Activated naive CD8-positive, alpha-beta T cell treated with anti-CD3 and anti-CD28 coated beads for 36 hours (primary cell): ENCODE measurements around the gene EZH2. TPM values are rescaled to one million over a fixed set of nuclear protein-coding genes. Genes with fewer than 3 reads are reported as not detected.
A peak's percentile ranks its signal among the peaks of the same experiment; 100 is the strongest.

ENCODE experiments used
- DNase-seq: peaks from one replicate; pipeline ENCODE4 v3.0.0; 2021
- H3K27ac Mint-ChIP-seq: one replicate; pipeline ENCODE4 v1.8.0; 2022; ENCODE audit warnings: mild to moderate bottlenecking, moderate library complexity, mixed read lengths
- H3K27me3 Mint-ChIP-seq: one replicate; pipeline ENCODE4 v1.8.0; 2022; ENCODE audit warnings: mild to moderate bottlenecking, mixed read lengths
- H3K36me3 Mint-ChIP-seq: one replicate; pipeline ENCODE4 v1.8.0; 2021; ENCODE audit warnings: mild to moderate bottlenecking, mixed read lengths
- H3K4me1 Mint-ChIP-seq: one replicate; pipeline ENCODE4 v1.8.0; 2021; ENCODE audit warnings: mixed read lengths
- H3K4me3 Mint-ChIP-seq: one replicate; pipeline ENCODE4 v1.8.0; 2022; ENCODE audit warnings: mild to moderate bottlenecking, moderate library complexity, mixed read lengths
- H3K9me3 Mint-ChIP-seq: one replicate; pipeline ENCODE4 v1.8.0; 2022; ENCODE audit warnings: mixed read lengths
- total RNA-seq, 2 experiments: library from RNA; stranded (reverse); gene quantifications; one replicate each; pipeline ENCODE4 v1.2.3, GENCODE V29; 2021

Gene EZH2
- total RNA-seq, 2 experiments from 2014 or later, result 109 to 111 TPM

DNA sequence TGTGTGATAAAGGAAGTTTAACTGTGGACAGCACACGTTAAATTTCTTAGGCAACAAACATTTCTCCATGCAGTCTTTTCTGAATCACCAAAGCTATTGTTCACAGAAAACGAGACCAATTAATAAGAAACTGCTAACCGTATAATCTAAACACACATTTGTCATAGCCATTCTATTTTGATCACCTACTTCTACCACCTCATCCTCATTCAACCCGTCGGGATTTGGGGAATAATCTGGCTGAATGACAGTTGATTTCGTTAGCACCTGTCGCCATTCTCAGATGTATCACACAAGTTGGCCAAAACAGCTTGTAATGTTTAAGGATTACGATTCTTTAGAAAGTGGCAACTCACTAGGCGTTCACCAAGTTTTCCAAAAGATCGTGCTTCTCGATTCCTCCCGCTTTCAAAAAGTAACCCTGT, 1.2 kb downstream of the EZH2 start:
- Mint-ChIP-seq H3K4me1 (peaks cover 34% of the 10 kb centered on the region), H3K9me3 (peaks cover 3% of the 10 kb centered on the region), H3K27ac (peak overlapping the region; percentile 93), H3K4me3 (peak overlapping the region; percentile 95), H3K36me3 (peaks cover 35% of the 10 kb centered on the region), H3K27me3 (no peaks in the 10 kb centered on the region)
- no peak for DNase-seq

GRCh38 chr7:148882192-148882591, 1.9 kb downstream of the EZH2 start:
- DNase-seq, result no peak
- Mint-ChIP-seq H3K4me1 (peaks cover 39% of the 10 kb centered on the region), H3K4me3 (peak overlapping the region; percentile 95), H3K36me3 (peaks cover 38% of the 10 kb centered on the region), H3K27me3 (no peaks in the 10 kb centered on the region), H3K9me3 (peaks cover 3% of the 10 kb centered on the region), H3K27ac (no peak overlapping the region)

DNA sequence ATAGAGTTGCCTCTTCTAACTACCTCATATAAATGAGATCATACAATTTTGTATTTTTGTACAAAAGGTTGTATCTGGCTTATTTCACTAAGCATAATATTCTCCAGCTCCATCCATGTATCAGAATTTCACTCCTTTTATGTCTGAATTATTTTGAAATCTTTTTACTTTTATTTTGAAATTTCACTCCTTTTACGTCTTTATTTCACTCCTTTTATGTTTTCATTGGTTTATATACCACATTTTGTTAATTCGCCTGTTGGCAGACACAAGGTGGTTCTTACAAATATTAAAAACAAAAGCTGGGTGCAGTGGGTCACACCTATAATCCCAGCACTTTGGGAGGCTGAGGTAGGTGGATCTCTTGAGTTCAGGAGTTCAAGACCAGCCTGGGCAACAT, 5.8 kb downstream of the EZH2 start:
- DNase-seq, result no peak
- H3K4me3 Mint-ChIP-seq, result no peak overlapping the region
- H3K27me3 Mint-ChIP-seq, result no peaks in the 10 kb centered on the region
- H3K4me1 Mint-ChIP-seq, result peaks cover 50% of the 10 kb centered on the region
- no peak overlapping the region for H3K27ac Mint-ChIP-seq
- peaks cover 37% of the 10 kb centered on the region for H3K36me3 Mint-ChIP-seq
- H3K9me3 Mint-ChIP-seq, result no peaks in the 10 kb centered on the region

GRCh38 chr7:148877517-148877916, 6.6 kb downstream of the EZH2 start:
- Mint-ChIP-seq H3K9me3 (no peaks in the 10 kb centered on the region), H3K27me3 (no peaks in the 10 kb centered on the region), H3K4me3 (no peak overlapping the region), H3K4me1 (peaks cover 56% of the 10 kb centered on the region), H3K27ac (no peak overlapping the region), H3K36me3 (peaks cover 29% of the 10 kb centered on the region)
- DNase-seq, result no peak

DNA sequence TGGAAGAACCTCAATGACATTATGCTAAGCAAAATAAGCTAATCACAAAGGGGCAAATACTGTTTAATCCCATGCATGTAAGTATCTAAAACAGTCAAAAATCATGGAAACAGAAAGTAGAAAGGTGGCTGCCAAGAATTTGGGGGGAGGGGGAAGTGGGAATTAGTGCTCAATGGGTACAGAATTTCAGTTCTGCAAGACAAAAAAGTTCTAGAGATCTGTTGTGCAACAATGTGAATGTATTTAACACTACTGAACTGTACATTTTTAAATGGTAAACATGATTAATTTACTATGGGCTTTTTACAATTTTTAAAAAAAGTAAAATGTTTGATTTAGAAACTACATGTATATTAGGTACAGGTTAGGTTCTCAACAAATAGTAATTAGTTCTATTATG, 11.9 kb downstream of the EZH2 start:
- peaks cover 39% of the 10 kb centered on the region for H3K36me3 Mint-ChIP-seq
- H3K27me3 Mint-ChIP-seq, result no peaks in the 10 kb centered on the region
- peaks cover 42% of the 10 kb centered on the region for H3K4me1 Mint-ChIP-seq
- no peak overlapping the region for H3K27ac Mint-ChIP-seq
- no peak overlapping the region for H3K4me3 Mint-ChIP-seq
- no peak for DNase-seq
- H3K9me3 Mint-ChIP-seq, result peaks cover 10% of the 10 kb centered on the region

- Mint-ChIP-seq H3K4me1 (peaks cover 40% of the 10 kb centered on the region), H3K9me3 (peaks cover 10% of the 10 kb centered on the region)
Measured at GRCh38 chr7:148871551-148871950, 12.5 kb downstream of the EZH2 start.

DNA sequence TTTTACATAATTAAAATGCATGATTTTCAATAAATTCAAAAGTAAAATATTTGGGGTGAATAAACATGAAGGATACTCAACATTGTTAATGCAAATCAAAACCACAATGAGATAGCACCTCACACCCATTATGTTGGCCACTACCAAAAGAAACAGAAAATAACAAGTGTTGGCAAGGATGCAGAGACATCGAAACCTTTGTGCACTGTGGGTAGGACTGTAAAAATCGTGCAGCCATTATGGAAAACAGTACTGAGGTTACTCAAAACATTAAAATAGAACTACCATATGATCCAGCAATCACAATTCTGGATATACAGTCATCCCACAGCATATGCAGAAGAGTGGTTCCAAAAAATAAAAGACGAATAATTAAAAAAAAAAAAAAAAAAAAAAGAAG, 13.1 kb downstream of the EZH2 start:
- DNase-seq, result no peak
- H3K9me3 Mint-ChIP-seq, result peaks cover 10% of the 10 kb centered on the region
- no peak overlapping the region for H3K4me3 Mint-ChIP-seq
- peaks cover 38% of the 10 kb centered on the region for H3K4me1 Mint-ChIP-seq
- no peak overlapping the region for H3K27ac Mint-ChIP-seq
- H3K36me3 Mint-ChIP-seq, result peaks cover 37% of the 10 kb centered on the region
- H3K27me3 Mint-ChIP-seq, result no peaks in the 10 kb centered on the region

More at GRCh38 chr7:148871551-148871950, 12.5 kb downstream of the EZH2 start:
- DNase-seq, result no peak
- Mint-ChIP-seq H3K36me3 (peaks cover 39% of the 10 kb centered on the region), H3K27me3 (no peaks in the 10 kb centered on the region), H3K27ac (no peak overlapping the region), H3K4me3 (no peak overlapping the region)

- peaks cover 50% of the 10 kb centered on the region for H3K4me1 Mint-ChIP-seq
- peaks cover 10% of the 10 kb centered on the region for H3K9me3 Mint-ChIP-seq
- H3K4me3 Mint-ChIP-seq, result no peak overlapping the region
- no peak overlapping the region for H3K27ac Mint-ChIP-seq
- no peaks in the 10 kb centered on the region for H3K27me3 Mint-ChIP-seq
- H3K36me3 Mint-ChIP-seq, result peaks cover 35% of the 10 kb centered on the region
- DNase-seq, result no peak
Measured at GRCh38 chr7:148868378-148868674, 15.8 kb downstream of the EZH2 start.

DNA sequence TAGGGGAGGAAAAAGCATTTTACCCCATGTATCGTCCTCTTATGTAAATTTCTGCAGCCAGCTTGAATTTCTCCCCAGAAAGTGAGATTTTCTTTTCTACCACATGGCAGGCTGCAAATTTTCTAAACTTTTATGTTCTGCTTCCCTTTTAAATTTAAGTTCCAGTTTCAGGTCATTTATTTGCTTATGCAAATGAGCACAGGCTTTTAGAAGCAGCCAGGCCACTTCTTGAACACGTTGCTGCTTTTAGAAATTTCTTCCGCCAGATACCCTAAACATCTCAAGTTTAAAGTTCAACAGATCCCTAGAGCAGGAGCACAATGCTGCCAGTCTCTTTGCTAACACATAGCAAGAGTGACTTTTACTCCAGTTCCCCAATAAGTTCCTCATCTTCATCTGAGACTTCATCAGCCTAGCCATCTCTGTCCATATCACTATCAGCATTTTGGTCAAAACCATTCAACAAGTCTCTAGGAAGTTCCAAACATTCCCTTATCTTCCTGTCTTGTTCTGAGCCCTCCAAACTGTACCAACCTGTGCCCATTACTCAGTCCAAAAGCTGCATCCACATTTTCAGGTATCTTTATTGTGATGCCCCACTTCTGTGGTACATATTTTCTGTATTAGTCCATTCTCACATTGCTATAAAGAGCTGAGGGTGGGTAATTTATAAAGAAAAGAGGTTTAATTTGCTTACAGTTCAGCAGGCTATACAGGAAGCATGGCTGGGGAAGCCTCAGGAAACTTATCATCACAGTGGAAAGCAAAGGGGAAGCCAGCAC, 16.3 kb downstream of the EZH2 start:
- peaks cover 10% of the 10 kb centered on the region for H3K9me3 Mint-ChIP-seq
- H3K27me3 Mint-ChIP-seq, result no peaks in the 10 kb centered on the region
- no peak overlapping the region for H3K4me3 Mint-ChIP-seq
- no peak for DNase-seq
- H3K36me3 Mint-ChIP-seq, result peaks cover 35% of the 10 kb centered on the region
- H3K27ac Mint-ChIP-seq, result no peak overlapping the region
- peaks cover 48% of the 10 kb centered on the region for H3K4me1 Mint-ChIP-seq

- H3K4me1 Mint-ChIP-seq, result peaks cover 43% of the 10 kb centered on the region
- H3K36me3 Mint-ChIP-seq, result peaks cover 40% of the 10 kb centered on the region
- no peaks in the 10 kb centered on the region for H3K27me3 Mint-ChIP-seq
- no peak overlapping the region for H3K27ac Mint-ChIP-seq
- H3K9me3 Mint-ChIP-seq, result peaks cover 10% of the 10 kb centered on the region
- no peak for DNase-seq
- no peak overlapping the region for H3K4me3 Mint-ChIP-seq
Measured at GRCh38 chr7:148866362-148866761, 17.7 kb downstream of the EZH2 start.

GRCh38 chr7:148865283-148865682, 18.8 kb downstream of the EZH2 start:
- Mint-ChIP-seq H3K27me3 (no peaks in the 10 kb centered on the region), H3K4me3 (no peak overlapping the region), H3K4me1 (peaks cover 41% of the 10 kb centered on the region), H3K9me3 (peaks cover 10% of the 10 kb centered on the region), H3K27ac (no peak overlapping the region), H3K36me3 (peaks cover 36% of the 10 kb centered on the region)
- DNase-seq, result no peak

DNA sequence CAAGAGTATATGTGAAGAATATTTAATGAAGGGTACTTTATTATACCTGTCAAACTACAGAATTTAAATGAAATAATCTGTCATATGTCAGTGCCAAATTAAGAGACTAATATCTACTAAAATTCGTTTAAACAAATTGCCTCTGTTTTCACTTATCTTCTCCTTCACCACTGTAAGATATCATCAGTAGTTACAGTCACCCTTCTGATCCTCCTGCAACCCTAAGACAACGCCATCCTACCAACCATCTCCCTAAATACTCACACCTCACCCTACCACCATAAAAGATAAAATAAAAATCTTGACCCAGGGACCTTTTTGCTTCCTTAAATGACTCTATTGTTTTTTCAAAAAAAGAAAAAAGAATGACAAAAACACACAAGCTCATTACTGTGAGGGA, 20.8 kb downstream of the EZH2 start:
- no peak overlapping the region for H3K27ac Mint-ChIP-seq
- peaks cover 39% of the 10 kb centered on the region for H3K4me1 Mint-ChIP-seq

GRCh38 chr7:148862481-148862880, 21.6 kb downstream of the EZH2 start:
- no peak for DNase-seq
- no peak overlapping the region for H3K27ac Mint-ChIP-seq
- H3K4me3 Mint-ChIP-seq, result no peak overlapping the region
- no peaks in the 10 kb centered on the region for H3K27me3 Mint-ChIP-seq
- peaks cover 25% of the 10 kb centered on the region for H3K36me3 Mint-ChIP-seq
- peaks cover under 1% of the 10 kb centered on the region for H3K9me3 Mint-ChIP-seq
- peaks cover 33% of the 10 kb centered on the region for H3K4me1 Mint-ChIP-seq

More for the DNA sequence above, 20.8 kb downstream of the EZH2 start:
- peaks cover 9% of the 10 kb centered on the region for H3K9me3 Mint-ChIP-seq
- no peaks in the 10 kb centered on the region for H3K27me3 Mint-ChIP-seq
- peaks cover 34% of the 10 kb centered on the region for H3K36me3 Mint-ChIP-seq
- DNase-seq, result no peak
- no peak overlapping the region for H3K4me3 Mint-ChIP-seq

GRCh38 chr7:148858489-148858888, 25.6 kb downstream of the EZH2 start:
- H3K4me1 Mint-ChIP-seq, result peaks cover 26% of the 10 kb centered on the region
- H3K27me3 Mint-ChIP-seq, result no peaks in the 10 kb centered on the region
- no peak overlapping the region for H3K4me3 Mint-ChIP-seq
- peaks cover 20% of the 10 kb centered on the region for H3K36me3 Mint-ChIP-seq
- no peaks in the 10 kb centered on the region for H3K9me3 Mint-ChIP-seq
- H3K27ac Mint-ChIP-seq, result no peak overlapping the region
- no peak for DNase-seq

GRCh38 chr7:148856891-148857290, 27.2 kb downstream of the EZH2 start:
- Mint-ChIP-seq H3K27me3 (no peaks in the 10 kb centered on the region), H3K4me1 (peaks cover 29% of the 10 kb centered on the region), H3K9me3 (no peaks in the 10 kb centered on the region), H3K27ac (peak overlapping the region; percentile 26), H3K4me3 (no peak overlapping the region), H3K36me3 (peaks cover 16% of the 10 kb centered on the region)
- no peak for DNase-seq

DNA sequence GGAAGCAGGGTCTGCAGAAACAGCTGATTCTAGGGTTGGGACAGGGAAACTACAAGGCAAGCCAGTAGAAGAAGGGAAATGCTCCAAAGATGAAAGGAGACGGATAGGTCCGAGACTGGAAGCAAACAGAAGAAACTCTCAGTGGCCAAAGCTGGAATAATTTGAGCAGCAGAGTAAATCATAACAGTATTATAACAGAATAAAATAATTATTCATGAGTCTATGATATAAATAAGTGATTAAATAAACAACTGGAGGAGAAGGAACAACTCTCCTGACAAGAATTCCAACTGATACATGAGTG, 27.6 kb downstream of the EZH2 start:
- Mint-ChIP-seq H3K4me1 (peaks cover 28% of the 10 kb centered on the region), H3K27ac (no peak overlapping the region), H3K4me3 (no peak overlapping the region)

More for the DNA sequence above, 27.6 kb downstream of the EZH2 start:
- no peaks in the 10 kb centered on the region for H3K27me3 Mint-ChIP-seq
- DNase-seq, result no peak
- no peaks in the 10 kb centered on the region for H3K9me3 Mint-ChIP-seq
- peaks cover 14% of the 10 kb centered on the region for H3K36me3 Mint-ChIP-seq
